ENCODE data around the gene NDRG2.
"Not testable (repeated sequence)": the region's sequence is repeated elsewhere in the genome, so short reads cannot be mapped to it uniquely, and the experiment has no call there.

DNA sequence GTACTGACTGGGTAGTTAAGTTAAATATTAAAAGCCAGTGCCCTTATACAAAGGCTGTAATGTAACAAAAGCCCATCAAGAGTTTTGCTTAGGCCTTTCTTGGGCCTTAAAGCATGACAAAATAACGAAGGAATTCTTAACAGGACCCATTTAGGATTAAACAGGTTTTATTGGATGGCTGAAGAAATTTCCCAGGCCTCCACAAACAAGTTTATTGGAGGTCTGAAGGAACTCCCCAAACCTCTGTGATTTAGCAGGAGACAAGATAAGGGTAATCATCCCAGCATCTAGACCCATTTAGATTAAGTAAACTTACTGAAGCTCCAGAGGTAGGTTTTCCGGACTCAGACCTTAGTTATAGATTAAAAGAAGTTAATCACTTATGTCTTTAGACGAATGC lies 15.1 kb downstream of the NDRG2 start:
- TF ChIP-seq, protein P1, sequence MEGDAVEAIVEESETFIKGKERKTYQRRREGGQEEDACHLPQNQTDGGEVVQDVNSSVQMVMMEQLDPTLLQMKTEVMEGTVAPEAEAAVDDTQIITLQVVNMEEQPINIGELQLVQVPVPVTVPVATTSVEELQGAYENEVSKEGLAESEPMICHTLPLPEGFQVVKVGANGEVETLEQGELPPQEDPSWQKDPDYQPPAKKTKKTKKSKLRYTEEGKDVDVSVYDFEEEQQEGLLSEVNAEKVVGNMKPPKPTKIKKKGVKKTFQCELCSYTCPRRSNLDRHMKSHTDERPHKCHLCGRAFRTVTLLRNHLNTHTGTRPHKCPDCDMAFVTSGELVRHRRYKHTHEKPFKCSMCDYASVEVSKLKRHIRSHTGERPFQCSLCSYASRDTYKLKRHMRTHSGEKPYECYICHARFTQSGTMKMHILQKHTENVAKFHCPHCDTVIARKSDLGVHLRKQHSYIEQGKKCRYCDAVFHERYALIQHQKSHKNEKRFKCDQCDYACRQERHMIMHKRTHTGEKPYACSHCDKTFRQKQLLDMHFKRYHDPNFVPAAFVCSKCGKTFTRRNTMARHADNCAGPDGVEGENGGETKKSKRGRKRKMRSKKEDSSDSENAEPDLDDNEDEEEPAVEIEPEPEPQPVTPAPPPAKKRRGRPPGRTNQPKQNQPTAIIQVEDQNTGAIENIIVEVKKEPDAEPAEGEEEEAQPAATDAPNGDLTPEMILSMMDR (IDR thresholded peaks at IDR 0.05): not testable (repeated sequence)
- not testable (repeated sequence) for TF ChIP-seq POLR2AphosphoS5, POLR2A (IDR thresholded peaks at IDR 0.05)
